ENCODE measurements around the gene PTP4A2. TPM values are rescaled to one million over a fixed set of nuclear protein-coding genes. Genes with fewer than 3 reads are reported as not detected.

Gene PTP4A2
- total RNA-seq, 6 donors from 2014 or later = 71.6 to 279 (median 148) TPM

- DNase-seq (no peak), ATAC-seq (ENCODE audit: low FRiP score in 2 of 2) (no peak)
- Histone ChIP-seq H3K27ac (no peak overlapping the region), H3K27me3 (no peaks in the 10 kb centered on the region), H3K36me3 (no peaks in the 10 kb centered on the region), H3K9me3 (no peaks in the 10 kb centered on the region), H3K4me3 (no peak overlapping the region), H3K4me1 (peaks cover 0 to 9% (median 4%) of the 10 kb centered on the region in 4 donors)
- TF ChIP-seq POLR2AphosphoS5 (IDR thresholded peaks at IDR 0.05) (no peak), EP300 (IDR thresholded peaks at IDR 0.05) (no peak), POLR2A (IDR thresholded peaks at IDR 0.05) (no peak), CTCF (IDR thresholded peaks at IDR 0.05) (no peak)
- 87 to 94% methylated on average over 1 of the region's 1 CpG for WGBS, 2 donors
These were observed 38.2 kb upstream of the PTP4A2 start for GRCh38 chr1:31976401-31976800.

- Histone ChIP-seq H3K36me3 (no peaks in the 10 kb centered on the region), H3K9me3 (no peaks in the 10 kb centered on the region), H3K4me3 (no peak overlapping the region), H3K27ac (no peak overlapping the region), H3K4me1 (no peaks in the 10 kb centered on the region), H3K27me3 (no peaks in the 10 kb centered on the region)
- no peak for ATAC-seq (ENCODE audit: low FRiP score in 2 of 2)
- WGBS, 2 donors = 72 to 77% methylated on average over 3 of the region's 3 CpGs
- no peak for TF ChIP-seq POLR2AphosphoS5 (IDR thresholded peaks at IDR 0.05)
- TF ChIP-seq POLR2A (IDR thresholded peaks at IDR 0.05) = no peak
- no peak for TF ChIP-seq CTCF (IDR thresholded peaks at IDR 0.05)
- DNase-seq = no peak
These were observed 32.7 kb upstream of the PTP4A2 start for GRCh38 chr1:31970873-31971272.

- H3K4me1 ChIP-seq = peaks cover 11 to 27% (median 19%) of the 10 kb centered on the region in 4 donors
- no peak overlapping the region for H3K27ac ChIP-seq
- H3K36me3 ChIP-seq = no peaks in the 10 kb centered on the region
- no peak overlapping the region for H3K4me3 ChIP-seq
- WGBS, 2 donors = 65 to 82% methylated on average over 8 of the region's 8 CpGs
- H3K9me3 ChIP-seq = no peaks in the 10 kb centered on the region
- no peak for TF ChIP-seq POLR2AphosphoS5 (IDR thresholded peaks at IDR 0.05)
- DNase-seq (no peak), ATAC-seq (ENCODE audit: low FRiP score in 2 of 2) (no peak)
- H3K27me3 ChIP-seq = no peaks in the 10 kb centered on the region
These were observed 23.4 kb upstream of the PTP4A2 start for GRCh38 chr1:31961536-31961935.

- 86 to 88% methylated on average over 6 of the region's 6 CpGs for WGBS, 2 donors
- Histone ChIP-seq H3K4me3 (no peak overlapping the region), H3K9me3 (no peaks in the 10 kb centered on the region), H3K36me3 (no peaks in the 10 kb centered on the region), H3K27me3 (no peaks in the 10 kb centered on the region), H3K4me1 (peaks cover 26 to 45% (median 36%) of the 10 kb centered on the region in 4 donors), H3K27ac (peak overlapping the region in 1 of 4 donors; percentile 19)
- TF ChIP-seq POLR2A (IDR thresholded peaks at IDR 0.05) (no peak), POLR2AphosphoS5 (IDR thresholded peaks at IDR 0.05) (no peak), CTCF (IDR thresholded peaks at IDR 0.05) (no peak), EP300 (IDR thresholded peaks at IDR 0.05) (no peak)
- no peak for ATAC-seq (ENCODE audit: low FRiP score in 2 of 2)
- DNase-seq = no peak
These were observed 21.6 kb upstream of the PTP4A2 start for GRCh38 chr1:31959521-31960340.

- TF ChIP-seq POLR2A (IDR thresholded peaks at IDR 0.05) (no peak), POLR2AphosphoS5 (IDR thresholded peaks at IDR 0.05) (no peak), CTCF (IDR thresholded peaks at IDR 0.05) (no peak)
- Histone ChIP-seq H3K36me3 (no peaks in the 10 kb centered on the region), H3K4me1 (peaks cover 33 to 54% (median 42%) of the 10 kb centered on the region in 4 donors), H3K4me3 (no peak overlapping the region), H3K27me3 (no peaks in the 10 kb centered on the region), H3K9me3 (no peaks in the 10 kb centered on the region), H3K27ac (peak overlapping the region; percentile 25 to 92 (median 59))
- 64 to 72% methylated on average over 9 of the region's 9 CpGs for WGBS, 2 donors
- DNase-seq = peak in 1 of 2 donors; percentile 52
- ATAC-seq (ENCODE audit: low FRiP score in 2 of 2) = no peak
These were observed 19.8 kb upstream of the PTP4A2 start for GRCh38 chr1:31957701-31958674.

Data from upper lobe of left lung (tissue), 6 donors.